Upper lobe of left lung (tissue), 4 donors: Measurements from ENCODE around the gene CCDC167.

Experiments
- CTCF ChIP-seq, 6 experiments: fragments of 450-650 bp in 4 of 6; fragments of 200-600 bp in 2 of 6; sonication (generic) in 2 of 6; IDR thresholded peaks; one replicate each; pipeline ENCODE4 v1.5.1; 2016 to 2019; ENCODE audit warnings: antibody characterized with exemption in 6 of 6
- EP300 ChIP-seq, 4 donors: sonication (generic); formaldehyde crosslinking; IDR thresholded peaks; one replicate each; pipeline ENCODE4 v1.5.1; 2017; ENCODE audit warnings: antibody characterized with exemption in 4 of 4, control low read depth in 2 of 4

- TF ChIP-seq EP300 (IDR thresholded peaks at IDR 0.05): no peak
- TF ChIP-seq CTCF (IDR thresholded peaks at IDR 0.05): no peak
Measured at GRCh38 chr6:37544530-37544929, 44.8 kb upstream of the CCDC167 start.
